Stomach (tissue), 9 donors: Measurements from ENCODE around the gene THY1. TPM values are rescaled to one million over a fixed set of nuclear protein-coding genes. Genes with fewer than 3 reads are reported as not detected.

Experiments
- DNase-seq, 2 donors: peaks; one replicate each; pipeline versions ENCODE4 v3.0.0 to v3.0.0-alpha.2; 2013 to 2019
- H3K27ac ChIP-seq, 5 donors: fragments of 200-600 bp in 4 of 5; sonication (generic) in 4 of 5; one replicate each; pipeline ENCODE4 v1.5.1; 2013 to 2019; ENCODE audit warnings: mild to moderate bottlenecking in 1 of 5, moderate library complexity in 1 of 5
- H3K27me3 ChIP-seq, 3 donors: fragments of 200-600 bp; sonication (generic); one replicate each; pipeline ENCODE4 v1.5.1; 2017 to 2019; ENCODE audit warnings: mixed run types in 1 of 3
- H3K36me3 ChIP-seq, 4 donors: fragments of 200-600 bp; sonication (generic); 1 replicate in 3 of 4; 2 replicates in 1 of 4; pipeline ENCODE4 v1.5.1; 2016 to 2019
- H3K4me1 ChIP-seq, 4 donors: fragments of 200-600 bp; sonication (generic); one replicate each; pipeline ENCODE4 v1.5.1; 2016 to 2019
- H3K4me3 ChIP-seq, 4 donors: fragments of 200-600 bp; sonication (generic) in 3 of 4; one replicate each; pipeline ENCODE4 v1.5.1; 2016 to 2019; ENCODE audit warnings: mild to moderate bottlenecking in 1 of 4
- H3K9me3 ChIP-seq, 4 donors: fragments of 200-600 bp; sonication (generic); one replicate each; pipeline ENCODE4 v1.5.1; 2016 to 2019
- EP300 ChIP-seq: sonication (generic); formaldehyde crosslinking; IDR thresholded peaks from one replicate; pipeline ENCODE4 v1.6.1; 2017; ENCODE audit warnings: antibody characterized with exemption
- POLR2A ChIP-seq, 4 donors: fragments of 450-650 bp; IDR thresholded peaks; one replicate each; pipeline ENCODE4 v1.6.1; 2016; ENCODE audit warnings: antibody characterized with exemption in 4 of 4, control low read depth in 2 of 4, mild to moderate bottlenecking in 1 of 4, moderate library complexity in 1 of 4
- POLR2AphosphoS5 ChIP-seq, 3 donors: sonication (generic); formaldehyde crosslinking; IDR thresholded peaks; one replicate each; pipeline ENCODE4 v1.6.1; 2016; ENCODE audit warnings: antibody characterized with exemption in 3 of 3
- WGBS, 5 donors: extraction: QIAGEN DNeasy Blood & Tissue Kit in 3 of 5; methylation state at CpG; one replicate each; pipeline versions ENCODE4 v1.1.5 to v1.1.7; 2013 to 2018; 5-methylcytosine and 5-hydroxymethylcytosine counted together
- intact Hi-C: fragments of 100-400 bp; cut with DNase I; formaldehyde crosslinking; loops from one replicate; pipeline ENCODE4 v1.15.1; 2023; ENCODE audit warnings: low total_unique reads
- polyA plus RNA-seq, 3 donors: library from polyadenylated mRNA; stranded (reverse); fragments of 200-250 nt; gene quantifications; one replicate each; pipeline ENCODE4 v1.2.3, GENCODE V29; 2013
- total RNA-seq, 5 donors: library from RNA; depleted of rRNA; stranded (reverse); fragments of >200 nt; gene quantifications; one replicate each; pipeline versions ENCODE4 v1.1.0 to v1.2.3, GENCODE V29; 2014 to 2016
- TF ChIP-seq, protein P1 (sequence below), 7 experiments: fragments of 450-650 bp in 4 of 7; fragments of 200-600 bp in 3 of 7; sonication (generic) in 3 of 7; IDR thresholded peaks; one replicate each; pipeline ENCODE4 v1.5.1; 2016 to 2019; ENCODE audit warnings: antibody characterized with exemption in 7 of 7, control low read depth in 2 of 7, mild to moderate bottlenecking in 1 of 7
- donor health status: healthy with polysubstance abuse.
- donor health status: Bipolar disorder and iron deficiency.
- donor health status: healthy.

THY1 gene
- total and polyA plus RNA-seq, 8 donors: 1.2 to 13.7 (median 7.9) TPM

DNA sequence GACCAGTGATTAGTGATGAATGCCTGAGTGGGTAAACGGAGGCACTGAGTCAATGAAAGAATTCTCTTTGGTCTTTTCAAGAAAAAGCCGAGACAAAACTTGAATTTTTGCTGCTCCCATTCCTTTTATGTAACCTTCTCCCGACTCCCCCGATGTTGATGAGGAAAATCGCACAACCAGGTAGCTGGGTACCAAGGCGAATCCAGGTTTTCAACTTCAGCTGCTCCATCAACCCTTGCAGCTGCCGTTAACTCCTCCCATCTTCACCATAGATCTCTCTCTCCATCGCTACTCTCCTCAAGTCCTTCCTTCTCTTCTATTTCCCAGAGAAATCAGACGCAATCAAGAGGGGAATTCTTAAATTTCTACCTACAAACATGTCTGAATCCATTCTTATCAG is 40.9 kb downstream of the THY1 start:
- peak in 1 of 2 donors; percentile 20 for DNase-seq
- H3K9me3 ChIP-seq: no peaks in the 10 kb centered on the region
- H3K36me3 ChIP-seq: no peaks in the 10 kb centered on the region
- peak overlapping the region; percentile 47 to 57 (median 51) for H3K4me3 ChIP-seq
- WGBS, 5 donors: 6 to 10% (median 8%) methylated on average over 9 of the region's 9 CpGs
- H3K27me3 ChIP-seq: no peaks in the 10 kb centered on the region
- intact Hi-C loops: loop anchor here (10.0 kb wide), 1 partner anchor 93 kb away; no protein-coding TSS in a partner anchor
- H3K4me1 ChIP-seq: peaks cover 13 to 48% (median 31%) of the 10 kb centered on the region in 4 donors
- TF ChIP-seq POLR2A (IDR thresholded peaks at IDR 0.05) (no peak), POLR2AphosphoS5 (IDR thresholded peaks at IDR 0.05) (no peak), EP300 (no peak)
- TF ChIP-seq, protein P1, sequence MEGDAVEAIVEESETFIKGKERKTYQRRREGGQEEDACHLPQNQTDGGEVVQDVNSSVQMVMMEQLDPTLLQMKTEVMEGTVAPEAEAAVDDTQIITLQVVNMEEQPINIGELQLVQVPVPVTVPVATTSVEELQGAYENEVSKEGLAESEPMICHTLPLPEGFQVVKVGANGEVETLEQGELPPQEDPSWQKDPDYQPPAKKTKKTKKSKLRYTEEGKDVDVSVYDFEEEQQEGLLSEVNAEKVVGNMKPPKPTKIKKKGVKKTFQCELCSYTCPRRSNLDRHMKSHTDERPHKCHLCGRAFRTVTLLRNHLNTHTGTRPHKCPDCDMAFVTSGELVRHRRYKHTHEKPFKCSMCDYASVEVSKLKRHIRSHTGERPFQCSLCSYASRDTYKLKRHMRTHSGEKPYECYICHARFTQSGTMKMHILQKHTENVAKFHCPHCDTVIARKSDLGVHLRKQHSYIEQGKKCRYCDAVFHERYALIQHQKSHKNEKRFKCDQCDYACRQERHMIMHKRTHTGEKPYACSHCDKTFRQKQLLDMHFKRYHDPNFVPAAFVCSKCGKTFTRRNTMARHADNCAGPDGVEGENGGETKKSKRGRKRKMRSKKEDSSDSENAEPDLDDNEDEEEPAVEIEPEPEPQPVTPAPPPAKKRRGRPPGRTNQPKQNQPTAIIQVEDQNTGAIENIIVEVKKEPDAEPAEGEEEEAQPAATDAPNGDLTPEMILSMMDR (IDR thresholded peaks at IDR 0.05): no peak
- peak overlapping the region in 2 of 5 donors; percentile 66 to 85 for H3K27ac ChIP-seq

DNA sequence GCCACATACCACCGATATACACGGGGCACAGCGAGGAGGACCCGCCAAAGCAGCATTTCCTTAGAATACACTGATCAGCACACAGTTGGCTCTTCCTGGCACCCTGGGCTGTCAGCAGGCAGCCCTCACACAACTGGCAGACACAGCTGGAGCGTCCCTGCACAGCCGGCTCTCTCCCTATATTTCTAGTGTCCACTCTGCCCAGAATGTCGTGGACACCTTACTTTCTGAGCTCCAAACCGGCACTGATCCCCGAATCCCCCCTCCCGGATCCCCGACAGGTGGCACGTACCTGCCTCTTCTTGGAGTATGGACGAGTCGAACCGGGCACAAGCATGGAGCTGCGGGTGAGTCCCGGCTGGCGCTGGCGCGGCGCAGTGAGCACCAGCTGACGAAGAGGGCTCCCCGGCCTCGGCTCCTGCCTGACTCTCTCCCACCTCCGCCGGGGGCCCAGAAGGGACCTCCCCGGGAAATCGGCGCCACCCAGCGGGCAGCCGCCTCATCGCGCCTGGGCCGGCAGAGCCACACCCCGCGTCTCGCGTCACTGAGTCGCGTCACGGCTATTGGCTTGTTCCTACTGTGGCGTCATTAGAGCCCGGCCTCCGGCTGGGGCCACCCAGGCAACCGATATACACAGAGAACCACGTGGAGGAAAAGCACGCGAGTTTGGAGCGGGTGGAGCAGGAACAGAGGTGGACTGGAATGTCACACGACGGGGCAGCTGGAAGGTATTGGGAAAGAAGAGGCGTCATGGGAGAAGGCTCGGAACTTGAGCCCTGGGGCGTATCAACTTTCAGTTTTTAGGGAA is 41.6 kb downstream of the THY1 start, which contains the start of gene USP2:
Gene USP2, minus strand, starts transcription at position 510 of the 808 bp plus-strand sequence. CDS start 8,210 bp downstream, outside the sequence.
- H3K9me3 ChIP-seq: no peaks in the 10 kb centered on the region
- H3K4me1 ChIP-seq: peaks cover 20 to 55% (median 37%) of the 10 kb centered on the region in 4 donors
- H3K27me3 ChIP-seq: no peaks in the 10 kb centered on the region
- intact Hi-C loops: loop anchor here (10.0 kb wide), 1 partner anchor 93 kb away; no protein-coding TSS in a partner anchor
- no peaks in the 10 kb centered on the region for H3K36me3 ChIP-seq
- DNase-seq: peak; percentile 98 to 99
- H3K4me3 ChIP-seq: peak within 1 kb of the TSS; percentile 47 to 57 (median 51)
- H3K27ac ChIP-seq: peak within 1 kb of the TSS in 3 of 5 donors; percentile 66 to 85 (median 71)
- 0 to 2% (median 1%) methylated on average over 28 to 54 of the region's 54 CpGs for WGBS, 5 donors
- TF ChIP-seq, protein P1 (IDR thresholded peaks at IDR 0.05): peak in 5 of 7 experiments; percentile 84 to 93 (median 92)
- peak in 2 of 3 donors; percentile 80 to 93 for TF ChIP-seq POLR2AphosphoS5 (IDR thresholded peaks at IDR 0.05)
- TF ChIP-seq EP300: peak; percentile 69
- peak in 1 of 4 donors; percentile 21 for TF ChIP-seq POLR2A (IDR thresholded peaks at IDR 0.05)

DNA sequence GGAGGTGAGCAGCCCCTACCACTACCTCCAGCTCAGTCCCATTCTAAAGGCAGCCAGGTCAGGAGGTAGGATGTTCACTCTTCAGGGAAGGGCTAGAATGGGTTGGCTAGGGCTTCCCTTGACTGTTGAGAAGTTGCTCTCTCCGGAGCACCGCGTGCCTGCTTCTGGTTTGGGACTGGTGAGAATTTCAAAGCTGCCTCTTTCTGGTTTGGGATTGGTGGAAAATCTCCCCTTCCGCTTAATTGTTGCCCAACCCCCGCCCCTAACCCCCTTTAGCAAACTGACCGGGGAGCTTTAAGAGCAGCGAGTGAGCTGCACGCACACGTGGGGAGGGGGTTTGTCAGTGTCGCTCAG is 42.2 kb downstream of the THY1 start:
- TF ChIP-seq, protein P1 (IDR thresholded peaks at IDR 0.05): no peak
- peak overlapping the region in 3 of 5 donors; percentile 66 to 85 (median 71) for H3K27ac ChIP-seq
- H3K9me3 ChIP-seq: no peaks in the 10 kb centered on the region
- H3K4me3 ChIP-seq: peak overlapping the region; percentile 47 to 57 (median 51)
- DNase-seq: peak in 1 of 2 donors; percentile 49
- H3K27me3 ChIP-seq: no peaks in the 10 kb centered on the region
- H3K36me3 ChIP-seq: no peaks in the 10 kb centered on the region
- intact Hi-C loops: loop anchor here (10.0 kb wide), 1 partner anchor 94 kb away; no protein-coding TSS in a partner anchor
- 1 to 11% (median 7%) methylated on average over 10 of the region's 10 CpGs for WGBS, 5 donors
- peaks cover 26 to 61% (median 42%) of the 10 kb centered on the region in 4 donors for H3K4me1 ChIP-seq

DNA sequence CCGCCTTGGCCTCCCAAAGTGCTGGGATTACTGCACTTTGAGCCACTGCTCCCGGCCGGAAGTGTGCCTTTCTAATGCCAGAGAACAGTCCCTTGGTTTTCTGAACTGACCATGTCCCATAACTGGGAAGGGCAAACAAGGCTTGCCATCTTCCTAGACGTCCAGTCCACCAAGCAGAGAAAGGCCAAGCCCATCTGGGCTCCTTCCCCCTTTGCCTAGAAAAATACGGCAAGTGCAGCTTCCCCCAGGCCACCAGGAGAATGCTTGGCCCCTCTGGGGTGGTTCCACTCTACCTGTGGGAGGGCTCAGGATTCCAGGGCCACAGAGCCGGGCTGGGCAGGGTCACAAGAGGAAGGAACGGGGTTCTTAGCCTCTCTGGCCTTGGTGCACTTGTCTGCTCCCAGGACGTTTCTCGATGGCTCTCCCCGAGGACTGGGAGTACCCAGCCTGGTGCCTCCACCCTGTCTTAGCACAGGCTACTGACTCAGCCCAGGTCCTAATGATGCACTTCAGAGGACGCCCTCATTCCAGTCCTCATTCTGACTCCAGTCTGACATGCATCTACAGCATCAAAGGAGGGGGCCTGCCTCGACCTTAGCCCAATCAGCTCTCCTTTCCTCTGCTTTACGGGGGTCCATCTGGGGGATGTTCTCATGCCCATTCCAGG is 42.7 kb downstream of the THY1 start:
- Histone ChIP-seq H3K36me3 (no peaks in the 10 kb centered on the region), H3K4me3 (peak overlapping the region in 2 of 4 donors; percentile 47 to 52), H3K4me1 (peaks cover 30 to 66% (median 47%) of the 10 kb centered on the region in 4 donors), H3K9me3 (no peaks in the 10 kb centered on the region), H3K27me3 (no peaks in the 10 kb centered on the region), H3K27ac (peak overlapping the region in 2 of 5 donors; percentile 66 to 85)
- WGBS, 5 donors: 67 to 84% (median 81%) methylated on average over 10 to 13 of the region's 13 CpGs
- intact Hi-C loops: loop anchor here (10.0 kb wide), 1 partner anchor 95 kb away; no protein-coding TSS in a partner anchor
- TF ChIP-seq, protein P1 (IDR thresholded peaks at IDR 0.05): no peak
- TF ChIP-seq EP300: no peak
- no peak for DNase-seq
